Mucosa of rectum (tissue), 2 donors: ENCODE measurements around the gene DOCK1.

ENCODE experiments used
- H3K27ac ChIP-seq, 2 donors: one replicate each; pipeline ENCODE4 v1.7.0; 2013; ENCODE audit warnings: inconsistent platforms in 2 of 2, low read depth in 2 of 2, low read length in 2 of 2
- H3K27me3 ChIP-seq, 2 donors: one replicate each; pipeline ENCODE4 v1.7.0; 2013; ENCODE audit warnings: low read length in 2 of 2; ENCODE audit not compliant: control insufficient read depth in 2 of 2, insufficient read depth in 2 of 2
- H3K36me3 ChIP-seq, 2 donors: one replicate each; pipeline ENCODE4 v1.7.0; 2013; ENCODE audit warnings: low read length in 2 of 2; ENCODE audit not compliant: control insufficient read depth in 2 of 2, insufficient read depth in 2 of 2
- H3K4me1 ChIP-seq, 2 donors: one replicate each; pipeline ENCODE4 v1.7.0; 2013; ENCODE audit warnings: low read length in 2 of 2, mild to moderate bottlenecking in 1 of 2; ENCODE audit not compliant: control insufficient read depth in 2 of 2, insufficient read depth in 2 of 2
- H3K4me3 ChIP-seq, 2 donors: one replicate each; pipeline ENCODE4 v1.7.0; 2013; ENCODE audit warnings: low read length in 2 of 2
- H3K9ac ChIP-seq, 2 donors: one replicate each; pipeline ENCODE4 v1.7.0; 2013; ENCODE audit warnings: low read length in 2 of 2, low read depth in 1 of 2, mild to moderate bottlenecking in 1 of 2
- H3K9me3 ChIP-seq, 2 donors: one replicate each; pipeline ENCODE4 v1.7.0; 2013; ENCODE audit warnings: low read length in 2 of 2; ENCODE audit not compliant: control insufficient read depth in 2 of 2
- donor health status: healthy.
- donor health status: Normal muscosa, but diverticular disease.

The DOCK1 gene

DNA sequence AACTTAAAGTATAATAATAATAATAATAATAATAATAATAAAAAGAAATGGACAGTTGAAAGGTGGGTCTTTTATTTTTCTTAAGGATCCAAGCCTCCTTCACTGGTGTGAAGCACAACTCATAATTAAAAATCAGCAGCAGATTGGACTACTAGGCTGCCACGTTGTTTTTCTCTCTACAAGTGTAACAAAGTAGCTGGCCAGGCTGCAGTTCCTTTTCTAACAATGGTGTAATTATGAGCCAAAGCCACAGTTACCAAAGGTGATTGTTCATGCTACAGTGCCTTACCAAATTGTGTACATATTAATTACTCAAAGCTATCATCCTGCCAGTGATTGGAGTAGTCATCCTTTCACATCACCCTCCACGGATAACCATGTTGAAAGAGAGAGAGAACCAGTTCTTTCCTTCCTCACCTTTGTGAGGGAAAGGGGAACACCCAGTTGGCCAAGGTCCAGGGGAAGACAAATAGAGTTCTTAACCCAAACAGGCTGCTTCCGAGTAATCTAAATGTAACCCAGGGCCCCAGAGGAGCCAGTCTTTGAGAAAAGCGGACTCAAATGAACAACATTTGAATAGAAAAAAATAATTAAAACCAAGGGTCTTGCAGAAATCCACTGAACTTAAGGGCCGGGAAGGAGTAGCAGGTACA is 557.5 kb downstream of the DOCK1 start:
- H3K27me3 ChIP-seq, result no peaks in the 10 kb centered on the region
- no peaks in the 10 kb centered on the region for H3K4me1 ChIP-seq
- H3K4me3 ChIP-seq, result no peak overlapping the region
- H3K9me3 ChIP-seq, result peaks cover 0 to 3% of the 10 kb centered on the region in 2 donors
- H3K27ac ChIP-seq, result no peak overlapping the region
- H3K9ac ChIP-seq, result no peak overlapping the region
- H3K36me3 ChIP-seq, result no peaks in the 10 kb centered on the region

DNA sequence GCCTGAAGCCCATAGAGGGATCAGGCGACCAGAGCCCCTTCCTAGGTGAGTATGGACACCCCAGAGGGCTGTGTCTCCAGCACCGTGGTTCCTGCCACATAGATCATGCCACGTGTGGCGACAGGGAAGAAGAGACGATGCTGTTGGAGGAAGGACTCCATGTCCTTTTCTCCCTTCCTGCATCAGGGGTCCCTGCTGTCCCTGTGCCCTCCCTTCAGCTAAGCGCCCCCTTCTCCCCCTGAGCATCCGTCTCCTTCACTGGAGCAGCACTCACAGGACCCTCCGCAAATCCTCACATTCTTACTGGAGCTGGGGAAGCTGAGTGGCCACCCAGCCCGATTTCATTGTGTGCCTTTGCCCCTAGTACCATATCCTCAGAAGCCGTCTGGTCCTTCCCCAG is 558.3 kb downstream of the DOCK1 start:
- Histone ChIP-seq H3K27ac (no peak overlapping the region), H3K9me3 (peaks cover 0 to 3% of the 10 kb centered on the region in 2 donors), H3K4me3 (no peak overlapping the region)

DNA sequence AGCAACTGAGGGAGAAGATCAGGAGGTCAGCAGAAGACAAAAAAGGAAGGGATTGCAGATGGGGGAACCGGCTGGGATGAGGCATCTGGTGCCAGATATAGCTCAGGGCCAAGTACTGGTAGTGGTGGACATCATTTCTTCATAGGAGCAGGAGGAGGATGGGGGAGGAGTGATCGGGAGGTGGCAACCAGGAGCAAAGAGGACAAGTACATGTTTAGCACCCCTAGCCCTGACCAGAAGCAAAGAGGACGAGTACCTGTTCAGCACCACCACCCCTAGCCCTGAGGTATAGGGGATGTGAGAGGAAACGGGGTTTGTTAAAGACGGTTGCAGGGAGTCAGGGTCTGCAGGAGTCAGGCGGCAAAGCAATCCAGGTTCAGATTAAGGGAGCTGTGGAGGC is 559.3 kb downstream of the DOCK1 start:
- H3K9ac ChIP-seq, result no peak overlapping the region
- peaks cover 0 to 3% of the 10 kb centered on the region in 2 donors for H3K9me3 ChIP-seq
- peaks cover 0 to 2% of the 10 kb centered on the region in 2 donors for H3K27me3 ChIP-seq
- H3K36me3 ChIP-seq, result no peaks in the 10 kb centered on the region
- H3K4me3 ChIP-seq, result no peak overlapping the region
- H3K27ac ChIP-seq, result no peak overlapping the region
- no peaks in the 10 kb centered on the region for H3K4me1 ChIP-seq

More for the DNA sequence above, 558.3 kb downstream of the DOCK1 start:
- no peaks in the 10 kb centered on the region for H3K4me1 ChIP-seq
- H3K27me3 ChIP-seq, result no peaks in the 10 kb centered on the region
- no peak overlapping the region for H3K9ac ChIP-seq
- H3K36me3 ChIP-seq, result no peaks in the 10 kb centered on the region

DNA sequence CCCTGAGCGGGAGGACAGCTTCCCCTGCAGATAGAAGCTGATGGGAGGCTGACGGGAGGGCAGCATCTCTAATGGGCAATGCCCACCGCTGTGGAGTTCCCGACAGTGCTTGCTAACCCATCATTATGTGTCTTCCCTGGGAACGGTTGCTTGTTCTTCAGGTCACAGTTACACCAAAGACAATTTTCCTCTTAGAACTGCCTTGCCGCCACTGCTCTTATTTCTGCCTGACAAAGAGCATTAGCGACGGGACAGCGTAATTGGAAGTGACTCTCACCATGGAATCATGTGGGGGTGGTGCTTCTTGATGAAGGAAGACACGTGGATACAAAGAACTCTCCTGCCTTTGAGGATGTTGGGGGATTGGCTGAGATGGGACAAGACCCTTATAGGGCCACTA is 562.6 kb downstream of the DOCK1 start:
- Histone ChIP-seq H3K27ac (no peak overlapping the region), H3K36me3 (no peaks in the 10 kb centered on the region), H3K9ac (no peak overlapping the region), H3K27me3 (peaks cover 0 to 2% of the 10 kb centered on the region in 2 donors), H3K4me3 (no peak overlapping the region), H3K9me3 (no peaks in the 10 kb centered on the region), H3K4me1 (no peaks in the 10 kb centered on the region)

DNA sequence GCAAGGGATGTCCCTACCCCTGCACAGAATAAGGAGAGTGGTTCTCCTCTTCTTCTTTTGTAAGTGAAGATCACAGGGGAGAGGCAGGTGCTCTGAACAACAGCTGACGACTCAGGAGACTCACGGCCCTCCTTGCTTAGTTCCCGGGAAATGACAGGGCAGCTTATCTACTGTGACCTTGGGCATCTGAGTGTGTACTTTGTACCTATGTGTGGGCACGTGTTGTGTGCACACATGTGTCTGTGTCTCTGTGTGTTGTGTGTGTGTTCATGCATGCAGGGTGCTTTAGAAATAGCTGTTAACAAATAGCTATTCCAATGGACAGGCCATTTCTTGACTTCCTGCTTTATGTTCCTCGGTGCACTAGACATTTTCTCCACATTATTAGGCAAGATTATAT is 563.4 kb downstream of the DOCK1 start:
- H3K27ac ChIP-seq, result no peak overlapping the region
- no peaks in the 10 kb centered on the region for H3K9me3 ChIP-seq
- no peak overlapping the region for H3K9ac ChIP-seq
- no peak overlapping the region for H3K4me3 ChIP-seq
- H3K4me1 ChIP-seq, result no peaks in the 10 kb centered on the region
- H3K27me3 ChIP-seq, result peaks cover 0 to 2% of the 10 kb centered on the region in 2 donors
- H3K36me3 ChIP-seq, result no peaks in the 10 kb centered on the region

DNA sequence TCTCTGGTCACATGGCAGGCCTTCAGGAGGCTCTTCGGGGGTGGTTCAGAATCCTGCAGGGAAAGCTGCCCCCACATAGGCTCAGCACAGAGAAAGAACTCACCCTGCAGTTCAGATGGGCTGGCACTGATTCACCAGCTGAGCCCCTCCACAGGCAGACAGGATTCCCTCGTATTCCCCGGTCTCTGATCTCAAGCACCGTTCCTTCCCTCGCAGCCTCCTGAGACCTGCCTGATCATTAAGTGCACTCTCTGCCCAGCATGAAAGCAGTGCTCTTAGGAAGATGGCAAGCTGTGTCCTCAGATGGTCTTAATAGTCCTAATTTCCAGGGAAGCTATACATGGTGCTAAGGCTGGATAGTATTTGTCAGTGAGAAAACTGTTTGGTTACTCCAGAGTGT is 565.7 kb downstream of the DOCK1 start:
- H3K27me3 ChIP-seq, result peaks cover 0 to 2% of the 10 kb centered on the region in 2 donors
- no peak overlapping the region for H3K9ac ChIP-seq
- no peaks in the 10 kb centered on the region for H3K36me3 ChIP-seq
- H3K4me3 ChIP-seq, result no peak overlapping the region
- H3K9me3 ChIP-seq, result no peaks in the 10 kb centered on the region
- H3K4me1 ChIP-seq, result no peaks in the 10 kb centered on the region
- no peak overlapping the region for H3K27ac ChIP-seq

DNA sequence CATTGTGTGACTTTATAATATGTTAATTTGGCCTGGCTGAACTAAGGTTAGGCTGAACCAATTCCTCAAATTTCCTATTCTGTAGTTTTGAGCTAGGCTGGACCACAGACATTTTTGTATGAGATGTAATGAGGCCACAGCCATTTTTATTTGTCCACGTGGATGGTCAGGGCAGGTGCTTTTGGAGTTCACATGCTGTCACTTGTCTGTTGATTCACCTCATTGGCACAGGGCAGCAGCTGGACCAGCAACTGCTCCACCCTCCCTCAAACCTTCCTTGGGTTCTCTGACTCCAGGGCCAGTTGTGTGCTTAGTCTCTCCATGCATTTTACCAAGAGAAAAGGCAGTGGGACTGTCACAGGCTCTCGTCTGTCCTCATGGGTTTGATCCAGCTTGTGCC is 567.7 kb downstream of the DOCK1 start:
- H3K36me3 ChIP-seq, result no peaks in the 10 kb centered on the region
- H3K9ac ChIP-seq, result no peak overlapping the region
- no peaks in the 10 kb centered on the region for H3K4me1 ChIP-seq
- H3K4me3 ChIP-seq, result no peak overlapping the region
- peaks cover 0 to 2% of the 10 kb centered on the region in 2 donors for H3K27me3 ChIP-seq
- no peaks in the 10 kb centered on the region for H3K9me3 ChIP-seq
- no peak overlapping the region for H3K27ac ChIP-seq

DNA sequence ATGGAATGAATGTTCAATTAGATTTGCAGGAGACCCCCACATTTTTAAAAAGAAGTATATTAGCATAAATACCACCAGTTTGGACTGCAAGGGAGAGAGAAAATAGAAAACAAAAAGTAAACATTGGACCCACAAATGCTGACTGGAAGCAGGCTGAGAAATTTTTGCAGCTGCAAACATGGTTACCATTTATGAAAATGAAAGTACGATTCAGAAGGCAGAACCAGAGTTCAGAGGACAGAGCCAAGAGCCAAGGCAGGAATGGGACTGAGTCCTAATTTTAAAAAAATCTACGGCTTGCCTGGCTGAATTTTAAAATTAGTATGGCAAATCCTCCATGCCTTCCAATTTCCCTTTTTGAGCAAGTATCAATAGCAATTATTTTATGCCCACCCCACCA is 569.3 kb downstream of the DOCK1 start:
- Histone ChIP-seq H3K4me1 (no peaks in the 10 kb centered on the region), H3K27me3 (no peaks in the 10 kb centered on the region), H3K9ac (no peak overlapping the region), H3K36me3 (no peaks in the 10 kb centered on the region), H3K9me3 (no peaks in the 10 kb centered on the region), H3K27ac (no peak overlapping the region), H3K4me3 (no peak overlapping the region)

DNA sequence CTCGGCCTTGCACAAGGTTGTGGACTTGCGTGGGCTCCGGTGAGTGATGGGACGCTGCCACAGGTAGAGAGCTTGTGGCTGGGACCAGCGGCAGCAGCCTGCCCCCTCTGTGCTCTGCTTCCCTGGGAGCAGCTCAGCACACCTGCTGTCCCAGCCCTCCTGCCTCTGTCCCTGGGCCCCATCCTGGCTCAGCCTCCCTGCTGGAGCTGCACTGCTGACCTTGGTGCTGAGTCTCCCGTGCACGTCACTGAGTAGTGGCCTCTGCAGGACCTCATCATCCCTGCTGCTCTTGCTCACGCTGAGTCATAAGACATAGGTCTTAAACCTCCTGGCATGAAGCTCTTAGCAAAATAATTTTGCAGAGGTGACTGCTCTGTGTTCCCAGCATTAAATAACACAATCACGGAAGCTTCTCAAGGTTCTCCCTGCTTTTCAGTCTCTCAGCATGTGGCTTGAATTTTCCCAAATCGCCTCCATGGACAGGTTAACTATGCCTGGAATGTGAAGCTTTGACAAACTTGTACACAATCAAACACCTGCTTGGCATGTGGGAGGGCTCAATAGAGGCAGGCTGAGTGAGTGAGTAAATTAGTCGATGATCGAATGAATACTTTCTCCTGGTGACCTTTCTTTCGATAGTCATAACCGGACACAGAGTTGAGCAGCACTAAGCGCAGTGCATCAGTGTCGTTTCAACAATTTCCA is 580.1 kb downstream of the DOCK1 start:
- Histone ChIP-seq H3K9ac (no peak overlapping the region), H3K36me3 (no peaks in the 10 kb centered on the region), H3K4me1 (no peaks in the 10 kb centered on the region), H3K27me3 (no peaks in the 10 kb centered on the region), H3K4me3 (no peak overlapping the region), H3K27ac (no peak overlapping the region), H3K9me3 (no peaks in the 10 kb centered on the region)

DNA sequence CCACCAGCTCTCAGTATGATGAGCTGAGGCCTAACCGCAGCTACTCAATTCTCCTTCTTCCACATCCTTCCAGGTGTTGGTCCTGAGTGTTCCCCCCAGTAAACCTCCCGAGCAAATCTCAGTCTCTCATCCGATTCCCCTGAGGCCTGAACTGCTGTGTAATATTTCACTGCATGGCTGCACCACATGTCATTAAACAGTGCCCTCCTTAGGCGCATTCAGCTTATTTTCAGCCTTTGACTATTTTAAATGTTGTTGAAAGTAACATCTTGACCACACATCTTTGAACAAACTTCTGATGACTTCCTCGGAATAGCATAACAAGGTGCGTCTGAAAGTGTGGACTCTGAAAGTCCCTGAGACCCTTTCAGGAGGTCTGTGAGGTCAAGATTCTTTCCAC is 581.1 kb downstream of the DOCK1 start:
- H3K36me3 ChIP-seq, result no peaks in the 10 kb centered on the region
- no peaks in the 10 kb centered on the region for H3K9me3 ChIP-seq
- no peak overlapping the region for H3K4me3 ChIP-seq
- H3K4me1 ChIP-seq, result no peaks in the 10 kb centered on the region
- no peak overlapping the region for H3K9ac ChIP-seq
- H3K27ac ChIP-seq, result no peak overlapping the region
- no peaks in the 10 kb centered on the region for H3K27me3 ChIP-seq
